ENCODE results near the gene DNAL4.
"Not testable (repeated sequence)": the region's sequence is repeated elsewhere in the genome, so short reads cannot be mapped to it uniquely, and the experiment has no call there.

The DNAL4 gene

GRCh38 chr22:38823076-38823475 is 29.1 kb upstream of the DNAL4 start:
- H3K4me3 Mint-ChIP-seq, result no peak overlapping the region
- no peaks in the 10 kb centered on the region for H3K9me3 Mint-ChIP-seq
- H3K36me3 Mint-ChIP-seq (ENCODE audit: insufficient read depth), result peaks cover 1% of the 10 kb centered on the region
- DNase-seq (ENCODE audit: low spot score in 2 of 2) (no peak), ATAC-seq (replicated peaks; ENCODE audit: extremely low read depth, poor library complexity, severe bottlenecking) (no peak)
- H3K4me1 Mint-ChIP-seq, result no peaks in the 10 kb centered on the region
- no peak overlapping the region for H3K27ac Mint-ChIP-seq (ENCODE audit: low read depth)
- no peaks in the 10 kb centered on the region for H3K27me3 Mint-ChIP-seq

DNA sequence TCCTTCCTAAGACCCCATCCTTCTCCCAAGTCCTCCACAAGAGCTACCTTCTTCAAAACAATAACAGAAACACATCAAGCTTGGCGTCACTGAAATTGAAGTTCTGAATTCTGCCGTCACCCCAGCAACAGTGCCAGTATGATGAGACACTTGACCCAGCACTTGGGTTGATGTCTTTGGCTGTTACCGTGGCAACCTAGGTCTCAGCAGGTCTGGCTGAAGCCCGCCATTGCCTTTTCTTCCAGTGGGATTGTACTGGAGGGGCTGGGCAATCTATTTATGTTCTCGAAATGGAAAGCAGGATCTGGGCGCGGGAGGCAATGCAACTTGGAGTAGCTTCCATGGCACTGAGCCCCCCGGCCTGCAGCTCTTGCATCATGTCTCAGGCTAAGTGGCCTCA is 26.1 kb upstream of the DNAL4 start:
- Mint-ChIP-seq H3K36me3 (ENCODE audit: insufficient read depth) (peaks cover 3% of the 10 kb centered on the region), H3K27ac (ENCODE audit: low read depth) (no peak overlapping the region), H3K27me3 (no peaks in the 10 kb centered on the region), H3K4me1 (no peaks in the 10 kb centered on the region), H3K4me3 (no peak overlapping the region), H3K9me3 (no peaks in the 10 kb centered on the region)
- DNase-seq (ENCODE audit: low spot score in 2 of 2) (no peak), ATAC-seq (replicated peaks; ENCODE audit: extremely low read depth, poor library complexity, severe bottlenecking) (no peak)

DNA sequence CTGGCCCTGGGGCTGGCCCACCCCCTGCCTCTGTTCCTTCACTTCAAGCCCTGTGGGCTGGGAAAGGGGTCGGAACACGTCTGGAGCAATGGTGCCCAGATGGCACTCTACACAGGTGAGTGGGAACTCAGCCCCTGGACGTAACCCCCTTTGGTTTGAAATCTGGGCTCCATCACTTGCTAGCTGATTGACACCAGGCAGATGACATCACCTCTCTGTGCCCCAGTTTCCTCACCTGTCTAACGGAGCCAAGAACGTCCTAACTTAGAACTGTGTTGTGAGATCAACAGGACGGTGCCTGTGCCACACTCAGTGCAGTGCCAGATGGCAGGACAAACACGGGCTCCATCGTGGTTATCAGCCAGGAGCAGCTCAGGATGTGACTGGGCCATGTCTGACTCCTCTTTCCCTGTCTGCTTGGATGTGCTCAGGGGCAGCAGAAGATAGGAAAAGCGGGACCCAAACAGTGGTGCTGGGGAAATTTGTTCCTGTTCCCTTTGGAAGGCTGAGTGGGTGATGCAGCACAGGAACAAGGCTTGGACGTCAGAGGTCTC is 25.5 kb upstream of the DNAL4 start:
- DNase-seq (ENCODE audit: low spot score in 2 of 2) (no peak), ATAC-seq (replicated peaks; ENCODE audit: extremely low read depth, poor library complexity, severe bottlenecking) (no peak)
- Mint-ChIP-seq H3K27me3 (no peaks in the 10 kb centered on the region), H3K27ac (ENCODE audit: low read depth) (no peak overlapping the region), H3K36me3 (ENCODE audit: insufficient read depth) (peaks cover 5% of the 10 kb centered on the region), H3K9me3 (no peaks in the 10 kb centered on the region), H3K4me1 (no peaks in the 10 kb centered on the region), H3K4me3 (no peak overlapping the region)

GRCh38 chr22:38817196-38817595 is 23.3 kb upstream of the DNAL4 start:
- H3K9me3 Mint-ChIP-seq, result no peaks in the 10 kb centered on the region
- DNase-seq (ENCODE audit: low spot score in 2 of 2) (no peak), ATAC-seq (replicated peaks; ENCODE audit: extremely low read depth, poor library complexity, severe bottlenecking) (no peak)
- H3K27ac Mint-ChIP-seq (ENCODE audit: low read depth), result no peak overlapping the region
- no peaks in the 10 kb centered on the region for H3K4me1 Mint-ChIP-seq
- peaks cover 13% of the 10 kb centered on the region for H3K27me3 Mint-ChIP-seq
- no peak overlapping the region for H3K4me3 Mint-ChIP-seq
- H3K36me3 Mint-ChIP-seq (ENCODE audit: insufficient read depth), result peaks cover 5% of the 10 kb centered on the region

- no peak for ATAC-seq (replicated peaks; ENCODE audit: extremely low read depth, poor library complexity, severe bottlenecking)
- Mint-ChIP-seq H3K4me3 (no peak overlapping the region), H3K4me1 (no peaks in the 10 kb centered on the region)
Observed at GRCh38 chr22:38815842-38816241, 21.9 kb upstream of the DNAL4 start.

GRCh38 chr22:38811241-38811640 is 17.3 kb upstream of the DNAL4 start:
- Mint-ChIP-seq H3K27ac (ENCODE audit: low read depth) (no peak overlapping the region), H3K4me3 (no peak overlapping the region), H3K4me1 (no peaks in the 10 kb centered on the region), H3K27me3 (peaks cover 25% of the 10 kb centered on the region), H3K36me3 (ENCODE audit: insufficient read depth) (peaks cover 3% of the 10 kb centered on the region), H3K9me3 (peaks cover 11% of the 10 kb centered on the region)
- no peak for DNase-seq (ENCODE audit: low spot score in 2 of 2)
- no peak for ATAC-seq (replicated peaks; ENCODE audit: extremely low read depth, poor library complexity, severe bottlenecking)

More at GRCh38 chr22:38815842-38816241, 21.9 kb upstream of the DNAL4 start:
- peaks cover 3% of the 10 kb centered on the region for H3K36me3 Mint-ChIP-seq (ENCODE audit: insufficient read depth)
- no peak overlapping the region for H3K27ac Mint-ChIP-seq (ENCODE audit: low read depth)
- H3K27me3 Mint-ChIP-seq, result peaks cover 13% of the 10 kb centered on the region
- DNase-seq (ENCODE audit: low spot score in 2 of 2), result no peak
- H3K9me3 Mint-ChIP-seq, result no peaks in the 10 kb centered on the region

DNA sequence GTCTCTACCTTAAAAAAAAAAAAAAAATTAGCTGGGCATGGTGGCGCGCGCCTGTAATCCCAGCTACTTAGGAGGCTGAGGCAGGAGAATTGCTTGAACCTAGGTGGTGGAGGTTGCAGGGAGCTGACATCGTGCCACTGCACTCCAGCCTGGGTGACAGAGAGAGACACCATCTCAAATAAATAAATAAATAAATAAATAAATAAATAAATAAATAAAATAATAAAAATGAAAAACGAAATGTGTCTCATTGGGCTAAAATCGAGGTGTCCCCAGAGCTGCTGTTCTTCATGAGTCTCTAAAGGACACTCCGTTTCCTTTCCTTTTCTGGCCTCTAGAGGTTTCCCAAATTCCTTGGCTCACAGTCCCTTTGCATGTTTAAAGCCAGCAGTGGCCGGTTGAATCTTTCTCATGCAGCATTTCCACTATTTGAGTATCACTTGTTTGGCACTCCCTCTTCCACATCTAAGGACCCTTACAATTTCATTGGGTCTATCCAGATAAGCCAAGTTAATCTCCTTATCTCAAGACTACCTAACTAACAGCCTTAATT is 11.2 kb upstream of the DNAL4 start:
- peaks cover 35% of the 10 kb centered on the region for H3K27me3 Mint-ChIP-seq
- ATAC-seq (replicated peaks; ENCODE audit: extremely low read depth, poor library complexity, severe bottlenecking), result not testable (repeated sequence)

DNA sequence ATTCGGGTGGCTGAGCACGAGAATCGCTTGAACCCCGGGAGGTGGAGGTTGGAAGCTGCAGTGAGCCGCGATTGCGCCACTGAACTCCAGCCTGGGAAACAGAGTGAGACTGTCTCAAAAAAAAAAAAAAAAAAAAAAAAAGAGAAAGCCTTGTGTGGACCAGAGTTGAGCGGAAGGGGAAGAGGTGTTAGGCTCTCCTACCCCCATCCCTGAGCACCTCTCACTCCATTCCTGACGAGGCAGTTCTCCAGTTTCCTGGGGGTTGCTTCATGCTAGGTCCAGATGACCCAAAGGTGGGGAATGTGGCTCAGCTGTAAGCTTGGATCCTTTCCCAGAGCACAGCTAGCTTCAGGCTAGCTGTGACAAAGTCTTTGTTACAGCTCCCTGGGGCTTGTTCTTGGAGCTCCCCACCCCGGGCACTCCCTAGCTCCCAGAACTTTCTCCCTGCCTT is 8.8 kb upstream of the DNAL4 start:
- ATAC-seq (replicated peaks; ENCODE audit: extremely low read depth, poor library complexity, severe bottlenecking), result no peak
- H3K4me3 Mint-ChIP-seq, result no peak overlapping the region
- H3K27ac Mint-ChIP-seq (ENCODE audit: low read depth), result no peak overlapping the region

More for the DNA sequence above, 11.2 kb upstream of the DNAL4 start:
- not testable (repeated sequence) for H3K9me3 Mint-ChIP-seq; DNase-seq (ENCODE audit: low spot score in 2 of 2); H3K27ac Mint-ChIP-seq (ENCODE audit: low read depth); H3K4me1 Mint-ChIP-seq; H3K36me3 Mint-ChIP-seq (ENCODE audit: insufficient read depth); H3K4me3 Mint-ChIP-seq

GRCh38 chr22:38799265-38800002 is 5.5 kb upstream of the DNAL4 start:
- Mint-ChIP-seq H3K4me3 (no peak overlapping the region), H3K9me3 (no peaks in the 10 kb centered on the region), H3K27ac (ENCODE audit: low read depth) (no peak overlapping the region), H3K36me3 (ENCODE audit: insufficient read depth) (no peaks in the 10 kb centered on the region), H3K4me1 (peaks cover 26% of the 10 kb centered on the region), H3K27me3 (peaks cover 66% of the 10 kb centered on the region)
- ATAC-seq (replicated peaks; ENCODE audit: extremely low read depth, poor library complexity, severe bottlenecking) (no peak), DNase-seq (ENCODE audit: low spot score in 2 of 2) (no peak)

More for the DNA sequence above, 8.8 kb upstream of the DNAL4 start:
- Mint-ChIP-seq H3K27me3 (peaks cover 40% of the 10 kb centered on the region), H3K4me1 (peaks cover 20% of the 10 kb centered on the region), H3K9me3 (no peaks in the 10 kb centered on the region), H3K36me3 (ENCODE audit: insufficient read depth) (no peaks in the 10 kb centered on the region)
- no peak for DNase-seq (ENCODE audit: low spot score in 2 of 2)

DNA sequence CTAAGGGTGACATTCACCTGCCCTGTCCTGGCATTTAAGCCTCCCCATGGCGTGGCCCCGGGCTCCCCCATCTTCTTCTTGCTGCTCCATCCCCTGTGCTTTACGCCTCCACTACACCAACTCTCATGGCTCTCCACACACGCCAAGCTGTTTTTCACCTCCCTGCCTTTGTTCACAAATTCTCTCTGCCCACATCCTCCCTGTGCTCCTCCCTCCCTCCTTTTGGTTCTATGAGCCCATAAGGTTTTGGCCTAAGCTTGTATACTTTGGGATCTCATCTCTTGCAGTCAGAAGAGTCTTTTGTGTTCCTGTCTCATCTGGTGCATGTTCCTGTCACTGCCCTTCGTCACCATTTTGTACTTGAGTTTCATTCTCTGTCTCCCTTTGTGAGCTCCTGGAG is 4.6 kb upstream of the DNAL4 start:
- H3K4me1 Mint-ChIP-seq, result peaks cover 25% of the 10 kb centered on the region
- H3K4me3 Mint-ChIP-seq, result no peak overlapping the region
- no peaks in the 10 kb centered on the region for H3K9me3 Mint-ChIP-seq
- no peak for DNase-seq (ENCODE audit: low spot score in 2 of 2)
- no peaks in the 10 kb centered on the region for H3K36me3 Mint-ChIP-seq (ENCODE audit: insufficient read depth)
- no peak overlapping the region for H3K27ac Mint-ChIP-seq (ENCODE audit: low read depth)
- peaks cover 61% of the 10 kb centered on the region for H3K27me3 Mint-ChIP-seq
- ATAC-seq (replicated peaks; ENCODE audit: extremely low read depth, poor library complexity, severe bottlenecking), result no peak

GRCh38 chr22:38796262-38796957 is 2.5 kb upstream of the DNAL4 start:
- no peak for ATAC-seq (replicated peaks; ENCODE audit: extremely low read depth, poor library complexity, severe bottlenecking)
- no peak for DNase-seq (ENCODE audit: low spot score in 2 of 2)
- Mint-ChIP-seq H3K4me1 (peaks cover 25% of the 10 kb centered on the region), H3K36me3 (ENCODE audit: insufficient read depth) (no peaks in the 10 kb centered on the region), H3K4me3 (no peak overlapping the region), H3K9me3 (no peaks in the 10 kb centered on the region), H3K27ac (ENCODE audit: low read depth) (no peak overlapping the region), H3K27me3 (peaks cover 46% of the 10 kb centered on the region)

DNA sequence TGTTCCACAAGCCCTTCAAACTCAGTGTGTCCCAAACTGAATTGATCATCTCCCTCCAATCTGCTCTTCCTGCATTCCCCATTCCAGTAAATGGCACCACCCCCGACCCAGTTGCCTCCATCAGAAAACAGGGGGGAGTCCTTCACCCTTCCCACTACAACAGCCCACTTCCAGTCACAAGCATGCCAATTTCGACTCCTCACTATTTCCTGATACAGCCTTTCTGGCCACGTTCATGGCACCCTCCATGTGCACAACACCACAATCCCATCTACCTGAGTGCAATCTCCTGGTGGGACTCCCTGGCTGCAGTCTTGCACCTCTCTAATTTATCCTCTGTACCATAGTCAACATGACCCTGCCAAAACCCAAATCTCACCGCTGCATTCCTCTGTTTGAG is 1.6 kb upstream of the DNAL4 start:
- Mint-ChIP-seq H3K9me3 (no peaks in the 10 kb centered on the region), H3K4me3 (no peak overlapping the region), H3K36me3 (ENCODE audit: insufficient read depth) (no peaks in the 10 kb centered on the region), H3K27me3 (peaks cover 39% of the 10 kb centered on the region), H3K4me1 (peaks cover 25% of the 10 kb centered on the region), H3K27ac (ENCODE audit: low read depth) (peak overlapping the region; percentile 23)
- DNase-seq (ENCODE audit: low spot score in 2 of 2) (no peak), ATAC-seq (replicated peaks; ENCODE audit: extremely low read depth, poor library complexity, severe bottlenecking) (no peak)

All from central memory CD8-positive, alpha-beta T cell (primary cell).